ENCODE results near the gene CASP7. TPM values are rescaled to one million over a fixed set of nuclear protein-coding genes. Genes with fewer than 3 reads are reported as not detected.

CASP7 gene
- total RNA-seq, 3 donors from 2014 or later (not counting 1 experiment from before 2014, with no cell fraction given), result 13.4 to 20.0 (median 14.9) TPM

- no peak overlapping the region for H3K4me3 Mint-ChIP-seq
- ATAC-seq (no peak), DNase-seq (no peak)
- peaks cover 26% of the 10 kb centered on the region for H3K36me3 Mint-ChIP-seq
- WGBS (ENCODE audit: insufficient coverage), result 94% methylated on average over 21 of the region's 21 CpGs
- TF ChIP-seq CTCF (IDR thresholded peaks at IDR 0.05), result no peak
- H3K9me3 ChIP-seq (ENCODE audit: control insufficient read depth, insufficient read depth, low read length), result no peaks in the 10 kb centered on the region
- peaks cover 0 to 10% of the 10 kb centered on the region in 2 donors for H3K4me1 Mint-ChIP-seq
- H3K9me3 Mint-ChIP-seq, result no peaks in the 10 kb centered on the region
- no peak overlapping the region for H3K27ac Mint-ChIP-seq
- H3K27ac ChIP-seq (ENCODE audit: low read length), result no peak overlapping the region
- H3K27me3 Mint-ChIP-seq (ENCODE audit: low read depth in 2 of 2), result no peaks in the 10 kb centered on the region
- intact Hi-C loops (cut with micrococcal nuclease), result no loop called here
- H3K4me3 ChIP-seq (ENCODE audit: low read length), result no peak overlapping the region
- peaks cover 22% of the 10 kb centered on the region for H3K36me3 ChIP-seq (ENCODE audit: control insufficient read depth, insufficient read depth, low read length)
- no peaks in the 10 kb centered on the region for H3K27me3 ChIP-seq (ENCODE audit: control insufficient read depth, insufficient read depth, low read length)
- H3K4me1 ChIP-seq (ENCODE audit: control insufficient read depth, insufficient read depth, low read length), result no peaks in the 10 kb centered on the region
Measured at GRCh38 chr10:113718969-113719822, 39.5 kb downstream of the CASP7 start.

GRCh38 chr10:113720386-113720785 is 40.7 kb downstream of the CASP7 start:
- no peak overlapping the region for H3K4me3 ChIP-seq (ENCODE audit: low read length)
- no peak for DNase-seq
- no peaks in the 10 kb centered on the region for H3K27me3 Mint-ChIP-seq (ENCODE audit: low read depth in 2 of 2)
- TF ChIP-seq CTCF (IDR thresholded peaks at IDR 0.05), result no peak
- no peaks in the 10 kb centered on the region for H3K9me3 ChIP-seq (ENCODE audit: control insufficient read depth, insufficient read depth, low read length)
- H3K27ac Mint-ChIP-seq, result no peak overlapping the region
- intact Hi-C loops (cut with micrococcal nuclease), result no loop called here
- no peaks in the 10 kb centered on the region for H3K9me3 Mint-ChIP-seq
- 97% methylated on average over 8 of the region's 8 CpGs for WGBS (ENCODE audit: insufficient coverage)
- no peak overlapping the region for H3K4me3 Mint-ChIP-seq
- H3K36me3 Mint-ChIP-seq, result peaks cover 26% of the 10 kb centered on the region
- H3K27ac ChIP-seq (ENCODE audit: low read length), result no peak overlapping the region
- H3K36me3 ChIP-seq (ENCODE audit: control insufficient read depth, insufficient read depth, low read length), result peaks cover 30% of the 10 kb centered on the region
- no peaks in the 10 kb centered on the region for H3K27me3 ChIP-seq (ENCODE audit: control insufficient read depth, insufficient read depth, low read length)
- H3K4me1 ChIP-seq (ENCODE audit: control insufficient read depth, insufficient read depth, low read length), result no peaks in the 10 kb centered on the region
- peaks cover 0 to 10% of the 10 kb centered on the region in 2 donors for H3K4me1 Mint-ChIP-seq
- ATAC-seq, result no peak

GRCh38 chr10:113732160-113732881 is 52.6 kb downstream of the CASP7 start:
- peaks cover 18% of the 10 kb centered on the region for H3K36me3 Mint-ChIP-seq
- intact Hi-C loops (cut with micrococcal nuclease), result no loop called here

More at GRCh38 chr10:113732160-113732881, 52.6 kb downstream of the CASP7 start:
- H3K4me1 Mint-ChIP-seq, result no peaks in the 10 kb centered on the region
- Histone ChIP-seq H3K27me3 (ENCODE audit: control insufficient read depth, insufficient read depth, low read length) (no peaks in the 10 kb centered on the region), H3K4me3 (ENCODE audit: low read length) (no peak overlapping the region), H3K9me3 (ENCODE audit: control insufficient read depth, insufficient read depth, low read length) (no peaks in the 10 kb centered on the region), H3K4me1 (ENCODE audit: control insufficient read depth, insufficient read depth, low read length) (no peaks in the 10 kb centered on the region), H3K27ac (ENCODE audit: low read length) (no peak overlapping the region), H3K36me3 (ENCODE audit: control insufficient read depth, insufficient read depth, low read length) (peaks cover 21% of the 10 kb centered on the region)
- no peaks in the 10 kb centered on the region for H3K9me3 Mint-ChIP-seq
- no peak for DNase-seq
- 86% methylated on average over 9 of the region's 9 CpGs for WGBS (ENCODE audit: insufficient coverage)
- ATAC-seq, result no peak
- no peaks in the 10 kb centered on the region for H3K27me3 Mint-ChIP-seq (ENCODE audit: low read depth in 2 of 2)
- no peak overlapping the region for H3K4me3 Mint-ChIP-seq
- TF ChIP-seq CTCF (IDR thresholded peaks at IDR 0.05), result no peak
- no peak overlapping the region for H3K27ac Mint-ChIP-seq

Data from natural killer cell (primary cell).